Measurements from ENCODE around the gene ZNF568.

Gene ZNF568

DNA sequence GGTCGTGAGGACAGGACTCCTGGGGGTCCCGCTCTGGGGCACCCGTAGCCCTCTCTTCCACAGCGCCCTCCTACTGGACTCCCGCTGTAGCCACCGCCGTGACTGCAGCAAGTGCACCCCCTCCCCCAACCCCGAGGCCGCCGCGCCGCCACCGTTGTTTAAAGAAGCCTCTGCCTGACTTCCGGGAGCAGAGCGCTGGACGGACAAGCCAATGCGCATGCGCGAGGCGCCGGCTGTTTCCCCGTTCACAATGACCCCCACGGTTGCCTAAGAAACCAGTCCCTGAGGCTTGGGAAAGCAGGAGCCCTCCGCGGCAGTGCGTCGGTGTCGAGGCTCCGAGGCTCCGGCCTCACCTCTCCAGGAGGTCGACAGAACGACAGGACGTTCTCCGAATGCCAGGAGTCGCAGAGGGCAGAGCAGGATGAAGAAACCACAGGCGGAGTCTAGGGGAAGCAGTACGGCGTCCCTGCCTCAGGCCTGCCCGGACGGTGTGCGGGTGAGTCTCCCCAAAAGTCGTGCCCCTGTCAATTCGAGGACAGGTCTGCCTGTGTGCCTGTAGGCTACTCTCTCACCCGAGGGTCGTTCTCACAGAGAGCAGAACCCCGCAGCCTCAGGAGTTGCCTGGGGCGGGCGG lies 91.6 kb downstream of the ZNF568 start:
- TF ChIP-seq EZH2phosphoT487 (IDR thresholded peaks at IDR 0.05; ENCODE audit: borderline replicate concordance) (no peak), CTCF (conservative IDR thresholded peaks at IDR 0.05; ENCODE audit: low read length) (no peak)
- Histone ChIP-seq H3K9me2 (replicated peaks; ENCODE audit: low read depth, low read length) (no peaks in the 10 kb centered on the region), H3K36me3 (ENCODE audit: insufficient read depth, low read length) (no peaks in the 10 kb centered on the region), H4K20me1 (ENCODE audit: insufficient read depth, low read length, poor library complexity, severe bottlenecking) (no peaks in the 10 kb centered on the region), H3K27me3 (ENCODE audit: insufficient read depth, low read length, poor library complexity, severe bottlenecking) (no peaks in the 10 kb centered on the region), H3K9ac (ENCODE audit: low read depth, low read length, poor library complexity, severe bottlenecking) (no peak overlapping the region), H2AFZ (ENCODE audit: low read length) (no peak overlapping the region), H3K4me3 (ENCODE audit: low read length, poor library complexity, severe bottlenecking) (no peak overlapping the region), H3F3A (ENCODE audit: low read depth) (no peaks in the 10 kb centered on the region), H3K4me1 (ENCODE audit: insufficient read depth, low read length, poor library complexity, severe bottlenecking) (no peaks in the 10 kb centered on the region), H3K9me3 (ENCODE audit: insufficient read depth, low read depth, low read length) (peaks cover 8% of the 10 kb centered on the region; the same call in 1 of the 2 replicates), H3K79me2 (ENCODE audit: insufficient read depth, low read length) (no peaks in the 10 kb centered on the region), H3K4me2 (ENCODE audit: low read depth, low read length, poor library complexity, severe bottlenecking) (no peak overlapping the region)

- H3K4me2 ChIP-seq (ENCODE audit: low read depth, low read length, poor library complexity, severe bottlenecking) = no peak overlapping the region
- no peaks in the 10 kb centered on the region for H3K27me3 ChIP-seq (ENCODE audit: insufficient read depth, low read length, poor library complexity, severe bottlenecking)
- H3K4me3 ChIP-seq (ENCODE audit: low read length, poor library complexity, severe bottlenecking) = no peak overlapping the region
- H3K36me3 ChIP-seq (ENCODE audit: insufficient read depth, low read length) = no peaks in the 10 kb centered on the region
- no peaks in the 10 kb centered on the region for H3F3A ChIP-seq (ENCODE audit: low read depth)
- H2AFZ ChIP-seq (ENCODE audit: low read length) = no peak overlapping the region
- H3K9ac ChIP-seq (ENCODE audit: low read depth, low read length, poor library complexity, severe bottlenecking) = no peak overlapping the region
- peaks cover 10% of the 10 kb centered on the region; the same call in 1 of the 2 replicates for H3K9me3 ChIP-seq (ENCODE audit: insufficient read depth, low read depth, low read length)
- no peaks in the 10 kb centered on the region for H3K9me2 ChIP-seq (replicated peaks; ENCODE audit: low read depth, low read length)
- H3K4me1 ChIP-seq (ENCODE audit: insufficient read depth, low read length, poor library complexity, severe bottlenecking) = no peaks in the 10 kb centered on the region
- no peaks in the 10 kb centered on the region for H3K79me2 ChIP-seq (ENCODE audit: insufficient read depth, low read length)
- H4K20me1 ChIP-seq (ENCODE audit: insufficient read depth, low read length, poor library complexity, severe bottlenecking) = no peaks in the 10 kb centered on the region
- no peak for TF ChIP-seq CTCF (conservative IDR thresholded peaks at IDR 0.05; ENCODE audit: low read length)
- TF ChIP-seq EZH2phosphoT487 (IDR thresholded peaks at IDR 0.05; ENCODE audit: borderline replicate concordance) = no peak
Measured at GRCh38 chr19:37009871-37010270, 93.7 kb downstream of the ZNF568 start.

DNA sequence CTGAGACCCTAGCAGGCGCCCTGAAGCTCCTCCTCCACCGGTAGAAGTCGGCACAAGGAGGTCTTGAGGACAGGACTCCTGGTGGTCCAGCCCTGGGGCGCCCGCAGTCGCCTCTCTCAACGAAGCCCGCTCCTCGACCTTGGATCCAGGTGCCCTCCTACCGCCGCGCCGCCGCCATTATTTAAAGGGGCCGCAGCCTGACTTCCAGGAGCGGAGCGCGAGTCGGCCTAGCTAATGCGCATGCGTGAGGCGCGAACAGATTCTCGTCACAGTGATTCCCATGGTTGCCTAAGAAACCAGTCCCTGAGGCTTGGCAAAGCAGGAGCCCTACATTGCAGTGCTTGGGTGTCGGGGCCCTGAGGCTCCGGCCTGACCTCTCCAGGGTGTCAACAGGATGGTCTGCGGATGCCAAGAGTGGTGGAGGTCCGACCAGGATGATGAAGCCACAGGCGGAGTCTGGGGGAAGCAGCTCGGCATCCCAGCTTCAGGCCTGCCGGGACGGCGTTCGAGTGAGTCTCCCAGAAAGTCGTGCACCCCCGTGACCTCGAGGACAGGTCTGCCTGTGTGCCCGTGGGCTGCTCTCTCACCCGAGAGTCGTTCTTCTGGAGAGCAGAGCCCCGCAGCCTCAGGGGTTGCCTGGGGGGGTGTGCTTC lies 96.1 kb downstream of the ZNF568 start:
- no peaks in the 10 kb centered on the region for H4K20me1 ChIP-seq (ENCODE audit: insufficient read depth, low read length, poor library complexity, severe bottlenecking)
- H3K4me2 ChIP-seq (ENCODE audit: low read depth, low read length, poor library complexity, severe bottlenecking) = no peak overlapping the region
- no peaks in the 10 kb centered on the region for H3K79me2 ChIP-seq (ENCODE audit: insufficient read depth, low read length)
- no peak overlapping the region for H2AFZ ChIP-seq (ENCODE audit: low read length)
- H3K4me3 ChIP-seq (ENCODE audit: low read length, poor library complexity, severe bottlenecking) = no peak overlapping the region
- no peak overlapping the region for H3K9ac ChIP-seq (ENCODE audit: low read depth, low read length, poor library complexity, severe bottlenecking)
- H3K4me1 ChIP-seq (ENCODE audit: insufficient read depth, low read length, poor library complexity, severe bottlenecking) = no peaks in the 10 kb centered on the region
- H3K27me3 ChIP-seq (ENCODE audit: insufficient read depth, low read length, poor library complexity, severe bottlenecking) = no peaks in the 10 kb centered on the region
- H3K36me3 ChIP-seq (ENCODE audit: insufficient read depth, low read length) = no peaks in the 10 kb centered on the region
- no peaks in the 10 kb centered on the region for H3K9me2 ChIP-seq (replicated peaks; ENCODE audit: low read depth, low read length)
- H3F3A ChIP-seq (ENCODE audit: low read depth) = no peaks in the 10 kb centered on the region
- TF ChIP-seq EZH2phosphoT487 (IDR thresholded peaks at IDR 0.05; ENCODE audit: borderline replicate concordance) (no peak), CTCF (conservative IDR thresholded peaks at IDR 0.05; ENCODE audit: low read length) (no peak)
- H3K9me3 ChIP-seq (ENCODE audit: insufficient read depth, low read depth, low read length) = peaks cover 13% of the 10 kb centered on the region; the same call in 1 of the 2 replicates
